ENCODE measurements around the gene AHCTF1.

Gene AHCTF1

DNA sequence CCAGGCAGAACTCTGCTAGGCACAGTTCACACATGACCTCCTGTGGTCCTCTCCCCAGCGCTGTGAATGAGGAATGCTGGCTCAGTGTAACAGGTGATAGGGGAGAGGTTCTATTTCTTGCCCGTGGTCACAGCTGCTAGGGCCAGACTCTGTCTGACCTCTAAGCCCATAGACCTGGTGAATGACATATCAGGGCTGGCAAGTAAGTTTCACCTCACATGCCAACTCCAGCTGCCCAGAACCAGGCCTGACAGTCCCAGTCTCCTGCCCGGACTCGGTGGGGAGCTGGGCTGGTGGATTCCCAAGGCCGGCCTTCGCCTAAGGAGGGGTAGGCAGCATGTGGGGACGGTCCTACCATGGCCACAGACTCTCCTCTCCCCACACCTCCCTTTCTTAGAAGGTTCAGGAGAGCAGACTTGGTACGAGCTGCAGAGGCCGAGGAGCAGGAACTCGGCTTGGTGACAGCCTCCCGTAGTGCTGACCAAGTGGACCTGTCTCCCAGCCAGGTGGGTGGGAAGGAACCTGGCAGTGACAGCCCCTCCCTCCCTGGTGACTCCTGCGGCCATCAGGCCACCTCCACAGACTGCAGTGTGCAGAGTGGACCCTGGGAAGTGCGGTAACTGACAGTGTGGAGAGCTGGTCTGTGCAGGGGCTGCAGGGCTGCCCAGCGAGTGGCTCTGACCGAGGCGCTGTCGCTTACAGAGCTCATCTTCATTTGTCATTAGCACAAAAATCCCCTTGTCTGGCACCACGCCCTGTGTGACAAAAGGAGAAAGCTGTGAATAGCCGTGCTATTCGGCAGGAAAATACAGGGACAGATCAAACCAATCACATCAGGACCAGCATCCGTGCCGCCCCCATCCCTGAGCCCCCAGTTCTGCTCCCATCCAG, 132.9 kb downstream of the AHCTF1 start:
- DNase-seq (ENCODE audit: low spot score): no peak

GRCh38 chr1:246798107-246798506, 133.6 kb downstream of the AHCTF1 start:
- no peak for DNase-seq (ENCODE audit: low spot score)

DNA sequence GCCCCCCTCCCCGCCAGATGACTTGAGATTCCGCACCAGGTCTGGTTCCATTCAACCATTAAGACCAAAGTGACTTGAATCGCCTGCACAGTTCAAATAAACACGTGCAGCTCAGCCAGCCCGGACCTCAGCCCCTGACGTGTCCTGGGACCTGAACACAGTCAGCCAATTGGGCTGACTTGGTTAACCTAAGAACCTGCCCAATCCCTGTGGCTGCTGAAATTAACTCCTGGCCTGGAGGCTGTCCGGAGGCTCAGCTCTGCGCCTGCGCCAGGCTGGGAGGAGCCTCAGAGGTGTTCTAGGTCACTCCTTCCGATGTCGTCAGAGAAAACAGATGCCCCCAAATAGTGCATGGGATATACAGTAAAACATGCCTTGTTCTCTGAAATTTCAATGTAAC, 134.2 kb downstream of the AHCTF1 start:
- DNase-seq (ENCODE audit: low spot score): no peak

DNA sequence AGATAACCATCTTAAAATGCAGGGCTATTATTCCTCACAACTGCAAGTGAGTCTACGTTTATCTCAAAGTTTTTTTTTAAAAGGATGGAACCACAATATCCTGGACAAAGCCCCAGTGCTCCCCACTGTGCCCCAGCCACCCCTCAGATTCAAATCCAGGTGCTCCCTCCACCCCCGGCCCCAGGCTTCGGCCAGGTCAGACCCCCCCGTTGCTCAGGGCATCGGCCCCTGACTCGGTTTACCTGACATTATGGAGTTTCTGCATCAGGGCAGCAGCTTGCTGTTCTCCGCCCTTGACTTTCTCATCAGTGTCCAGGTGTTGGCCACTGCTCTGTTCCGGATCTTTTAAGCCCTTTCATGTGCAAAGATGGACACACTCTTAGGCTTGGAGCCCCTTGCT, 134.6 kb downstream of the AHCTF1 start:
- no peak for DNase-seq (ENCODE audit: low spot score)

- no peak for DNase-seq (ENCODE audit: low spot score)
Observed at GRCh38 chr1:246795906-246796694, 135.6 kb downstream of the AHCTF1 start.

DNA sequence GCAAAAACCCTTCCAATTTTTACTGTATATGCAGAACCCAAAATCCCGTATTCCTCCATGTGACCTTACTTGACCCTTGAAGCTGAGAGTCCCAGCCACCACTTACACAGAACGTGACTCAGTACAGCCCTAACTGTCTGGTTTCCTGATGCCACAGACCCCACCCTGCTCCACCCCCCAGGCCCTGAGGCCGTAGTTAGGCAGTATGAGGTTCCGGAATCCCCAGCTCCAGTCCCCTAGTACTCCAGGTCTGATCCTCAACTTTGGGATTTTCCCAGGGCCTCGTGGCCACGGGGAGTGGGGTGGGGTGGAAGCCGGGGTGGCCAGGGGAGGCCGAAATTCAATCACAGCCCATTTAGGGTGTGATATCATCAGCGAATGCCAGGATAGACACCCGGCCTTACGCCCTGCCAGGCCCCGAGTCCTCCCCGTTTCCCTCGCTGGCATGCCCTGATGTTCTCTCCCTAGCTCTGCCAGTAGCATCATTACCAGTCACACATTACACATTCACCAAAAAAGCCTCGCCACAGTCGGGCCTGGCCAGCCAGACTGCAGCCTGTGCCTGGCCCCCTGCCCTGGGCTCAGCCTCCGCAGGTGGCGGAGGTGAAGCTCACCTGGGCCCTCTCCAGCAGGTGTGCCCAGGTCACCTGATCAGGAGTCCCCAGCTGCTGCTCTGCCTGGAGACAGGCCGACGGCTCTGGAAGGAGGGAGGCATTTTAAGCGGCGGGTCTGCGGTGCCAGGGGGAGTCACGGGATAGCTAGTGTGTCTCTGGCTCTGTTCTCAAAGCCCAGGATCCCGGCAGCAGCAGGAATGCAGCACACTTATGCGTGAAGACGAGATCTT, 136.7 kb downstream of the AHCTF1 start:
- DNase-seq (ENCODE audit: low spot score): no peak

DNA sequence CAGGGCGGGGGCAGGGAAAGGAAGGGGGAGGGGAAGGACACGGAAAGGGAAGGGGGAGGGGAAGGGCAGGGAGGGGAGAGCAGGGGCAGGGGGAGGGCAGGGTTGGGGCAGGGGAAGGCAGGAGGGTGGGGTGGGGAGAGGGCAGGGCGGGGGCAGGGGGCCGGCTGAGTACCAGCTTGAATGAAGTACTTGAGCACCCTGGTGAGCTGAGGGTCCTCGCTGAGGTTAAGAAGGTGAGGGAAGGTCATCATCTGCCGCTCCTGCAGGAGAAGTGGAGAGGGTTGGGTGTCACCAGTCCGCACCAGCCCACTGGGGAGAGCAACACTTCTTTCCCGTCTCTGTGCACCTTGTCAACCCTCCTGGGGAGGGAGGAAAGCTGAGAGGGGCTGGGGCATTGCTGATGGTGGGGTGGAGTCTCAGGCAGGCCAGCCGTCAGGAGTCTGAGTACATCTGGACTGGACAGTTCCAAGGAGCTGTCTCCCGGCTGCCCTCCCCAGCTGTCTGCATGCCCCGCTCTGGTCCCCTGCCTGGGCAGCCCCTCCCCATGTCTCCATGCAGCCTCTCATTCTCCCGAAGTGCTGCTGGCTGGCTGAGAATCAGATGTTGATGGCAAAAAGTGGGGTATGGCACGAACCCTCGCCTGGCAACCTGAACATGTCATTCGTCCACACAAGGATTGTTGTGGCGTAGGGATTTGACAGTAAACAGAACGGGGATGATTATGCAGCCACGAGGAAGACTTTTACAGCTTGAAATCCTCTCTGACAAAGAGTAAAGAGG, 137.5 kb downstream of the AHCTF1 start:
- DNase-seq (ENCODE audit: low spot score): no peak

- no peak for DNase-seq (ENCODE audit: low spot score)
Observed at GRCh38 chr1:246793356-246793896, 138.3 kb downstream of the AHCTF1 start.

GRCh38 chr1:246792603-246793002, 139.1 kb downstream of the AHCTF1 start:
- no peak for DNase-seq (ENCODE audit: low spot score)

- no peak for DNase-seq (ENCODE audit: low spot score)
Observed at GRCh38 chr1:246791303-246791918, 140.3 kb downstream of the AHCTF1 start.

DNA sequence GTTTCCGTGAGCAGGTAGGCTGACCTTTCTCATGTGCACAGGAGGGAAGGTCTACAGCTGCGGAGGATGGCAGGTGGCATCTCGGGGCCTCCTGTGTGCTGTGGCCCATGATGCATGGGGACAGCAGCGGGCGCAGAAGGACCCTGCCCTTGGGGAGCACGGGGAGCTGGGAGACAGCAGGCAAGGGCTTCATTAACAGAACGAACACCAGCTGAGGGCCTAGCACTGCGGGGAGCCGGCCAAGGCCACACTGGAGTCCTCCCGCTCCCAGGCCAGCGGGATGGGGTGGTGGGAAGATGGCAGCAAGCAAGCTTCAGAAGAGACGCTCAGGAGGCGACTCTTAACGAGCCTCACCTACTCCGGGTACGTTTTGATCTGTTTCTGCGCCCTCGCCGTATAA, 140.9 kb downstream of the AHCTF1 start:
- no peak for DNase-seq (ENCODE audit: low spot score)

DNA sequence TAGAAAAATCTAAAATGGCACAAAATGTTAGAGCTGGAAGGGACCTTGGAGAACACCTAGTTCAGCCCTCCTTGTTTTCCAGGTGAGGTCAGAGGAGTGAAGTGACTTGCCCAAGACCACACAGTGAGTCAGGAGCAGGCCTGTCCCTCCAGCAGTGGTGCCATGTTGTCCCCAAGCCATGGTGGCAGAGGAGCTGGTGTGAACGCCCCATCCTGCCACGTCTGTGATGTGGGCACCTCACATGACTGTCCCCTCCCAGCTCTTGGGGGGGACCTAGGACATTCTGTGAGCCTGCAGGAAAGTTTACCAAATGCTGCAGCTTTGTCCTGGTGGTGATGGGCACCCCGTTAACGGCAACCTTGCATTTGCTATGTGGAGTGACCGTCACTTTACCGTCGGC, 141.4 kb downstream of the AHCTF1 start:
- DNase-seq (ENCODE audit: low spot score): no peak

DNA sequence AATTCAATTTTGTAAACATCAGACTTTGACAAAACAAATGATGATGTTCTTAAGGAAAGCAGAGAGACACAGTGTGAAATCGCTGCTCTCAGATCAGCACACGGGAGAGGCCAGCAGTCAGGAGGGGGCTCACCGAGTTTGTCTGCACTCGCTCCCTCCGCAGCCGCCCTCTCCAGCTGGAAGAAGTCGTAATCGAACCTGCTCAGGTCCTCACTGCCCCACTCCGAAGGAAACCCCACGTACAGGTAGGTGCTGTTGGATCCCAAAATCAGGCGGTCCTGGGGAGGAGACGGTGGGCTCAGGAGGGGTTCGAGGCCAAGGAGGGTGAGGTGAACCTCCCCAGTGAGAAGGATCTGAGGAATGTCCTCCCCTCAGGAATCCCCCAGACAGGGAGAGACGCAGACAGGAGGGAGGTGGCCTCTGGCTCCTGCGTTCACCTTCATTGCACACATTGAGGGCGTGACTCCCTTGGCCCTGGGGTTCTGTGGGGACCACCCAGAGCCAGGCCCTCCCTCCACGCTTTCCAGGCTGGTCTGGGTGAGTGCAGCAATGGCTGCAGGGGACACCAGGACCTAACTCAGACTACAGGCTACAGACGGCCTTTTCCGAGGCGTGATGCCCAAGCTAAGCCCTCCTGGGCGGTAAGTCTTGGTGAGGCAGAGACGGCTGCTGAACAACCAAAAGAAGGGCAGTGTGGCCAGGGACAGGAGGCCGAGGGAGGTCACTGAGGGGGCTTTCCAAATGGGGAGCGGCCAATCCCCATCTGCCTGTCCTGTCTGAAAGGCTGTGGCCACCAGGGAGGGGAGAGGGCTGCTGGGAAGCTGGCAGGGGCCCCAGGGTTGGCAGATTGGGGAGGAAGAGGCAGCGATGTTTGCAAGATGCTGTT, 142.1 kb downstream of the AHCTF1 start:
- no peak for DNase-seq (ENCODE audit: low spot score)

All from pons (tissue), 1 donor.